ENCODE measurements around the gene MT1F. TPM values are rescaled to one million over a fixed set of nuclear protein-coding genes. Genes with fewer than 3 reads are reported as not detected.
"Not testable (repeated sequence)": the region's sequence is repeated elsewhere in the genome, so short reads cannot be mapped to it uniquely, and the experiment has no call there.

Gene MT1F
- 10 to 100 TPM in 1 of 5 donors, 1 to 10 TPM in 4; 4.7 to 11.0 (median 5.7) TPM for polyA plus RNA-seq (ENCODE audit: insufficient read depth in 1 of 5, insufficient read length in 5 of 5, low replicate concordance in 1 of 5)
- long read RNA-seq, donor 1, transcript MT1F-202 (1 exons, 1,573 nt): minor isoform, 7 of 18 reads
- long read RNA-seq, donor 1, transcript MT1F-201 (3 exons, 690 nt): major isoform, 10 of 18 reads
- long read RNA-seq, donor 1, partial matches to known transcripts: 0 of 18 reads
- long read RNA-seq, donor 1, other reads (novel, unspliced or antisense): 0 of 18 reads
- long read RNA-seq, donor 2, transcript MT1F-201 (3 exons, 690 nt): major isoform, 10 of 11 reads
- long read RNA-seq, donor 2, partial matches to known transcripts: 0 of 11 reads
- long read RNA-seq, donor 2, other reads (novel, unspliced or antisense): 0 of 11 reads
- long read RNA-seq, donor 3, transcript MT1F-201 (3 exons, 690 nt): major isoform, 17 of 19 reads
- long read RNA-seq, donor 3, partial matches to known transcripts: 0 of 19 reads
- long read RNA-seq, donor 3, other reads (novel, unspliced or antisense): 0 of 19 reads
- long read RNA-seq, donor 4, partial matches to known transcripts: 0 of 4 reads
- long read RNA-seq, donor 4, other reads (novel, unspliced or antisense): 0 of 4 reads
- long read RNA-seq, donor 5, transcript MT1F-202 (1 exons, 1,573 nt): major isoform, 10 of 20 reads
- long read RNA-seq, donor 5, transcript MT1F-201 (3 exons, 690 nt): minor isoform, 9 of 20 reads
- long read RNA-seq, donor 5, partial matches to known transcripts: 0 of 20 reads
- long read RNA-seq, donor 5, other reads (novel, unspliced or antisense): 0 of 20 reads
- long read RNA-seq, donor 6, transcript MT1F-201 (3 exons, 690 nt): major isoform, 10 of 14 reads
- long read RNA-seq, donor 6, partial matches to known transcripts: 0 of 14 reads
- long read RNA-seq, donor 6, other reads (novel, unspliced or antisense): 0 of 14 reads
- long read RNA-seq, donor 7, partial matches to known transcripts: 0 of 3 reads
- long read RNA-seq, donor 7, other reads (novel, unspliced or antisense): 0 of 3 reads
- long read RNA-seq, donor 8, partial matches to known transcripts: 0 of 6 reads
- long read RNA-seq, donor 8, other reads (novel, unspliced or antisense): 0 of 6 reads

DNA sequence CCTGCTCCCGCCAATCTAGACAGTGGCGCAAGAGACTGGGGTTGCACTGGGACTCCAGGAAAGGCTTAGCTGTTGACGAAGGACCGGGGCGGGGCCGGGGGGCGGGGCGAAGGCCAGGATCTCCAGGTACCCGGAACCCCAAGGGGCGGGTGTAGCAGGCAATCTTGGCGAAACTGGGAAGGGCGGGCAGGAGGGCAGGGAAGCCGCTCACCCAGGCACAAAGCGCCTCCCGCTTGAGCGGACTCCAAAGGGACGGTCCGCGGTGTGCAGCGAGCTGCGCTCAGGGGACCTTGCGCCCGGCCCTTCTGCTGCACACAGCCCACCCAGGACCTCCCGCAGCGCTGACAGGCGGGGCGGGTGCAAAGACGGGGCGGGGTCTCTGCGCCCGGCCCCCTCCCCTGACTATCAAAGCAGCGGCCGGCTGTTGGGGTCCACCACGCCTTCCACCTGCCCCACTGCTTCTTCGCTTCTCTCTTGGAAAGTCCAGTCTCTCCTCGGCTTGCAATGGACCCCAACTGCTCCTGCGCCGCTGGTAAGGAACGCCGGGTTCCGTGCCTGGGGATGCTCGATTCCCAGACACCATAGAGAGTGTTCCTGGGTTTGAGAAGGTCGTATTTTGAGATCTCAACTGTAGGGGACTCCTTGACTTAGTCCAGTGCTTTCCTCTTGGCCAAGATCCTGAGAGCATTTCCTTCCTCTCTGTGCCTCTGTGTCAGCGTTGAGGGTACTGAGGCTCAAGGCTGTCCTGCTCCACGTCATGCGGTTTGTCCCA lies at the start of gene MT1F:
Gene MT1F (plus strand): TSS at position 405 of the 772 bp plus-strand sequence. CDS start 100 bp downstream, at position 505.
- peak; percentile 39 to 52 for DNase-seq

DNA sequence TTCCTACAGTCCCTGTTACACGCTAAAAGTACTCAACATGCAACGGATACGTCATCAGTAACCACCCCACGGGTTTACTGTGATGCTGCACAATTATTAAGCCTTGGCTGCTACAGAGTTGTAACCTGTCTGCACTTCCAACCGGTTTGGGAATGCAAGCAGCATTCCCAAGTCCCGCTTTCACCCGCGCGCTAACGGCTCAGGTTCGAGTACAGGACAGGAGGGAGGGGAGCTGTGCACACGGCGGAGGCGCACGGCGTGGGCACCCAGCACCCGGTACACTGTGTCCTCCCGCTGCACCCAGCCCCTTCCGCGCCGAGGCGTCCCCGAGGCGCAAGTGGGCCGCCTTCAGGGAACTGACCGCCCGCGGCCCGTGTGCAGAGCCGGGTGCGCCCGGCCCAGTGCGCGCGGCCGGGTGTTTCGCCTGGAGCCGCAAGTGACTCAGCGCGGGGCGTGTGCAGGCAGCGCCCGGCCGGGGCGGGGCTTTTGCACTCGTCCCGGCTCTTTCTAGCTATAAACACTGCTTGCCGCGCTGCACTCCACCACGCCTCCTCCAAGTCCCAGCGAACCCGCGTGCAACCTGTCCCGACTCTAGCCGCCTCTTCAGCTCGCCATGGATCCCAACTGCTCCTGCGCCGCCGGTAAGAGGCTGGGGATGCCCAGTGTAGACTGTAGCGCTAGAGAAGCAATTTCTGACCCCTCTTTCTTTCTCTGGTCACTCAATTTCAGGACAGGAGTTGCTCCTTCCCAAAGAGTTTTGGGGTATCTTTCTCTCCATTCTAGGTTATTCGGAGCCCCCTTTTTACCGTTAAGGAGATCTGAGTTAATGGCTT lies 49.5 kb upstream of the MT1F start, which contains the start of gene MT2A:
Gene MT2A (plus strand): TSS at position 542 of the 833 bp plus-strand sequence. CDS start 72 bp downstream, at position 614.
- DNase-seq: peak; percentile 90 to 91

DNA sequence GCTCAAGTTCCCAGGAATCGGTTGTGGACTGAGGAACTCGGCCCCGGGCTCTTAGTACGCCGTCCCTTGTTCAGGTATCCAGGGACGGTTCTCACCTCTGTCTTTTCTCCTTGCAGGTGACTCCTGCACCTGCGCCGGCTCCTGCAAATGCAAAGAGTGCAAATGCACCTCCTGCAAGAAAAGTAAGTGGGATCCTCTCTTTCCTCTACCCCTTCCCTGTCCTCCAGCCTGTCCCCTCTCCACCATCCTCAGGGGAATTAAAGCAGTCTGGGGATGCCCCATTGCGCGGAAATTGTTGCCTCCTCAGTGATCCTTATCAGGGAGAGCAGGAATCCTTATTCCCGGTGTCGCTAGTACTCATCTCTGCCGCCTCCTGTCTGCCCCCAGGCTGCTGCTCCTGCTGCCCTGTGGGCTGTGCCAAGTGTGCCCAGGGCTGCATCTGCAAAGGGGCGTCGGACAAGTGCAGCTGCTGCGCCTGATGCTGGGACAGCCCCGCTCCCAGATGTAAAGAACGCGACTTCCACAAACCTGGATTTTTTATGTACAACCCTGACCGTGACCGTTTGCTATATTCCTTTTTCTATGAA lies 48.8 kb upstream of the MT1F start:
- no peak for DNase-seq

- DNase-seq: peak; percentile 71 to 84
These were observed 48.3 kb upstream of the MT1F start for GRCh38 chr16:56609463-56609921.

GRCh38 chr16:56610017-56610608 lies 47.6 kb upstream of the MT1F start:
- no peak for DNase-seq

- DNase-seq: no peak
These were observed 47.1 kb upstream of the MT1F start for GRCh38 chr16:56610609-56611111.

DNA sequence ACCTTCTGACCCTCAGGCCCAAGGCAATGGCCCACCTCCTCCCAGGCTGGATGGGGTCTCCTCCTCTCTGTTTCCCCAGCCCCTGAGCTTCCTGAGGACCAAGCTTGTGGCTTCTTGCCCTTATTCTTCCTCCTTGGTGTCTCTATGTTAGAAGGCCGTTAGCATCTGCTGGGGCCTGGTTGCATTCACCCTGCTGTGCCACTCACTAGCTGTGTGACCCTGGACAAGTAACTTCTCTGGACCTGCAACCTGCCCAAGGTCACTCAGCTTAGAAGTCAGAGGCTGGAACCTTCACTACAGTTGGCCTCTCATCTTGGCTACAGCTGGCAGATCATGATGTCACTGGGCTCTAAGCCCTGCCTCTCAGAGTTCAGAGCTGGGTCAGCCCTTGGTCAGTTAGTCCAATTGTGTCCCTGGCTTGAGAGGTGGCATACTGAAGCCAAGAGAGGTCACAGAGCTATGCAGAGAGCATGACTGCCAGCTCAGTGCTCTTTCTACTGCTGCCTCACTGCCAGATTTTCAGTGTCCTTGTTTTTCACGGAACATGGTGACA lies 46.4 kb upstream of the MT1F start:
- no peak for DNase-seq

DNA sequence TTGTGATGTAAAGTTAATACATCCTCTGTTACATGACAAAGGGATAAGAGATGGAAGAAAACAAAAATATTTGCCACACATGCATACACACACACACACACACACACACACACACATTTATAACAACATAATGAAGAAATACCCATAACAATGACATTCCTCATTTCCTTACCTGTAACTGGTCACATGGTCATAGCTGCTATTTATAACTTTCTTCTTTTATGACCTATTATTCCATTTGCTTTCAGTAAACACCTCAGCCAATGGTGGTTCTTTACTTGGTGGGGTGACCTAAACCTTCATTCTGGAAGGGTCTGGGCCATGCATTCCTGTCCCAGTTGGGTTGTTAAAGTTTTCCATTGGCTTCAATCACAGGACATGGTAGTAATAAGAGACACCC lies 44.1 kb upstream of the MT1F start:
- no peak for DNase-seq

DNA sequence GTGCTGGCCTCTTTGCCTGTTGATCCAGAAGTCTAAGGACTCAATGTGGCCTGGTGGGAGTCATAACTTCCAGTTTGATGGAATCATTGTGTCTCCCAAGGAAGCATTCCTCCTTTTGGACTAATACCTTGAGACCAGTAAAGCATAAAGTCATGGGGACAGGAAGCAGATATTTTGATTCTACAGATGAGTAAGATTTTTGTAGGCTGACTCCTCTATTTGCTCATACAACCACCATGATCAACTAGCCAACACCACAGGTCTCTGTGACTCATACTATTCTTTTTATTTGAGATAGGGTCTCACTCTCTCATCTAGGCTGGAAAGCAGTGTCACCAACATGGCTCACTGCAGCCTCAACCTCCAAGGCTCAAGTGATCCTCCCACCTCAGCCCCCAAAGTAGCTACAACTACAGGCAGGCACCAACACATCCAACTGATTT lies 43.2 kb upstream of the MT1F start:
- no peak for DNase-seq

GRCh38 chr16:56615353-56615752 lies 42.4 kb upstream of the MT1F start:
- no peak for DNase-seq

DNA sequence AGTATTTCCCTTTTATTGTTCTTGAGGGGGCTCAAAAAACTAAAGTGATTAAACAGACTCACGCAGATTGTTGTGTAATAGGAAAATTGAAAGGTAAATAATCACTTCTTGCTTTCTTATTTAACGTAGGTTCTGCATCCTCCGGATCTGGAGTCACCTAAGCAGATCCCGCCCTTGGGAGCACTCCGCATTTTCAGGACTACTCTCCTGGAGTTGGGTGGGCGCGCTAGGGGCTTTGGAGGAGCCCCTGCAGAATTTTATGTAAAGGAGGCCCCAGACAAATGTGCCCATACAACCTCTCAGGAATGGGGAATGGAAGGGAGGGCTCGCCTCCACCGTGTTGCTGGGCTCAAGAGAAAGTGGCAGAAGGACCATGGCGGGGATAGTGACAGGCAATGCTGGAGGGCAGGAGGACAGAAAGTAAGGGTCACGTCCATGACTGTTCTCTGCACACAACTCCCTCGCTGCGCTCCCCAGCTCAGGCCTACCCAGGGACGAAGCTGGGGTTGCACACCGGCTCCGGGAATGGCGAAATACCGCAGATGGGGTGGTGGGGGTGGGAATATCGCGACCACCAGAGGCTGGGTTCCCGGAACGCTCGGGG lies 41.0 kb upstream of the MT1F start:
- no peak for DNase-seq

- DNase-seq: peak; percentile 77 to 84
These were observed 40.3 kb upstream of the MT1F start for GRCh38 chr16:56617212-56618085.

DNA sequence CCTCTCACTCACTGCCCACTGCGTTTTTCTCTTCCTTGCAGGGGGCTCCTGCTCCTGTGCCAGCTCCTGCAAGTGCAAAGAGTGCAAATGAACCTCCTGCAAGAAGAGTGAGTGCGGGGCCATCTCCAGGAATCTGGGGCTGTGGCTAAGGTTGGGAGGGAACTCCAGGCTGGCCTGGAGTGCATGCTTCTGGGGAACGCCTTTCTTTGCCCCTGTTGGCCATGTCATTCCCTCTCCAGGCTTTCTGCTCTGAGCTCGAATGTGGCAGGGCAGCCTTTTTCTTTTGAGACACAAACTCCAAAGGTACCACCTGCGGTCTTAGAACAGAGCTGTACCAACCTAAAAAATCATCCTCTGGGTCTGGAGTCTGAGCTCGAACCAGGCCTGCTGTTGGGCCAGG lies 39.6 kb upstream of the MT1F start:
- DNase-seq: no peak

GRCh38 chr16:56620339-56620897 lies 37.3 kb upstream of the MT1F start:
- DNase-seq: no peak

DNA sequence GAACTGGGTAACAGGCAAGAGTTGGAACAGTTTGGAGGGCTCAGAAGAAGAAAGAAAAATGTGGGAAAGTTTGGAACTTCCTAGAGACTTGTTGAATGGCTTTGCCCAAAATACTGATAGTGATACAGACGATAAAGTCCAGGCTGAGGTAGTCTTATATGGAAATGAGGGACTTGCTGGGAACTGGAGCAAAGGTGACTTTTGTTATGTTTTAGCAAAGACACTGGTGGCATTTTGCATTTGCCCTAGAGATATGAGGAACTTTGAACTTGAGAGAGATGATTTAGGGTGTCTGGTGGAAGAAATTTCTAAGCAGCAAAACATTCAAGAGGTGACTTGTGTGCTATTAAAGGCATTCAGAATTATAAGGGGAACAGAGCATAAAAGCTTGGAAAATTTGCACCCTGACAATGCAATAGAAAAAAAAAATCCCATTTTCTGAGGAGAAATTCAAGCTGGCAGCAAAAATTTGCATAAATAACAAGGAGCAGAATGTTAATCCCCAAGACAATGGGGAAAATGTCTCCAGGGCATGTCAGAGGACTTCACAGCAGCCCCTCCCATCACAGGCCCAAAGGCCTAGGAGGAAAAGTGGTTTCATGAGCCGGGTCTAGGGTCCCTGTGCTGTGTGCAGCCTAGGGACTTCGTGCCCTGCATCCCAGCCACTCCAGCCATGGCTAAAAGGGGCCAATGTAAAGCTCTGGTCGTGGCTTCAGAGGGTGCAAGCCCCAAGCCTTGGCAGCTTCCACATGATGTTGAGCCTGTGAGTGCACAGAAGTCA lies 35.9 kb upstream of the MT1F start:
- not testable (repeated sequence) for DNase-seq

DNA sequence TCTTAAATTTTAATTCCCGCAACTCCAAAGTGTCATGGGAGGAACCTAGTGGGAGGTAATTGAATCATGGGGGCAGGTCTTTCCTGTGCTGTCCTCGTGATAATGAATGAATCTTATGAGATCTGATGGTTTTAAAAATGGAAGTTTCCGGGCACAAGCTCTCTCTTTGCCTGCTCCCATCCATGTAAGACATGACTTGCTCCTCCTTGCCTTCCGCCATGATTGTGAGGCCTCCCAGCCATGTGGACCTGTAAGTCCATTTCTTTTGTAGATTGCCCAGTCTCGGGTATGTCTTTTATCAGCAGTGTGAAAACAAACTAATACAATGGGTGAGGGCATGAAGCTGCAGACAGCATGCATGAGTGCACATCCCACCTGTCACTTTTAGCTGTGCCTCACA lies 34.6 kb upstream of the MT1F start:
- not testable (repeated sequence) for DNase-seq
